Activated T-cell treated with anti-CD3 and anti-CD28 coated beads for 24 hours (primary cell): ENCODE measurements around the gene IQGAP1.

Source experiments
- DNase-seq: peaks from one replicate; pipeline ENCODE4 v3.0.0-alpha.2; 2020; ENCODE audit warnings: low read depth

The IQGAP1 gene

GRCh38 chr15:90367576-90367975, 20.5 kb upstream of the IQGAP1 start:
- no peak for DNase-seq

- no peak for DNase-seq
Measured at GRCh38 chr15:90375071-90375470, 13.0 kb upstream of the IQGAP1 start.

- peak; percentile 46 for DNase-seq
Measured at GRCh38 chr15:90376789-90377188, 11.3 kb upstream of the IQGAP1 start.

GRCh38 chr15:90379263-90379662, 8.8 kb upstream of the IQGAP1 start:
- DNase-seq = no peak

GRCh38 chr15:90381515-90381914, 6.5 kb upstream of the IQGAP1 start:
- DNase-seq = no peak

- DNase-seq = no peak
Measured at GRCh38 chr15:90382320-90382719, 5.7 kb upstream of the IQGAP1 start.

GRCh38 chr15:90386221-90386620, 1.8 kb upstream of the IQGAP1 start:
- no peak for DNase-seq

- DNase-seq = peak; percentile 33
Measured at GRCh38 chr15:90388462-90389380, 679 bp downstream of the IQGAP1 start.

GRCh38 chr15:90389513-90389912, 1.5 kb downstream of the IQGAP1 start:
- DNase-seq = no peak

- no peak for DNase-seq
Measured at GRCh38 chr15:90393040-90393439, 5.0 kb downstream of the IQGAP1 start.

GRCh38 chr15:90394074-90394473, 6.0 kb downstream of the IQGAP1 start:
- no peak for DNase-seq

- no peak for DNase-seq
Measured at GRCh38 chr15:90394748-90395442, 6.9 kb downstream of the IQGAP1 start.

- no peak for DNase-seq
Measured at GRCh38 chr15:90396321-90396720, 8.3 kb downstream of the IQGAP1 start.

GRCh38 chr15:90400005-90400758, 12.1 kb downstream of the IQGAP1 start:
- no peak for DNase-seq

- DNase-seq = peak; percentile 37
Measured at GRCh38 chr15:90400759-90401314, 12.8 kb downstream of the IQGAP1 start.

GRCh38 chr15:90401495-90401894, 13.5 kb downstream of the IQGAP1 start:
- DNase-seq = no peak

- DNase-seq = no peak
Measured at GRCh38 chr15:90402223-90402622, 14.2 kb downstream of the IQGAP1 start.

- no peak for DNase-seq
Measured at GRCh38 chr15:90402767-90403166, 14.7 kb downstream of the IQGAP1 start.

GRCh38 chr15:90405055-90405607, 17.1 kb downstream of the IQGAP1 start:
- DNase-seq = no peak

- DNase-seq = no peak
Measured at GRCh38 chr15:90407336-90407735, 19.3 kb downstream of the IQGAP1 start.

GRCh38 chr15:90407871-90408317, 19.9 kb downstream of the IQGAP1 start:
- DNase-seq = no peak

- DNase-seq = no peak
Measured at GRCh38 chr15:90408657-90409056, 20.6 kb downstream of the IQGAP1 start.
